Measurements from ENCODE around the gene PCDH17.
A peak's percentile ranks its signal among the peaks of the same experiment; 100 is the strongest.

The PCDH17 gene

DNA sequence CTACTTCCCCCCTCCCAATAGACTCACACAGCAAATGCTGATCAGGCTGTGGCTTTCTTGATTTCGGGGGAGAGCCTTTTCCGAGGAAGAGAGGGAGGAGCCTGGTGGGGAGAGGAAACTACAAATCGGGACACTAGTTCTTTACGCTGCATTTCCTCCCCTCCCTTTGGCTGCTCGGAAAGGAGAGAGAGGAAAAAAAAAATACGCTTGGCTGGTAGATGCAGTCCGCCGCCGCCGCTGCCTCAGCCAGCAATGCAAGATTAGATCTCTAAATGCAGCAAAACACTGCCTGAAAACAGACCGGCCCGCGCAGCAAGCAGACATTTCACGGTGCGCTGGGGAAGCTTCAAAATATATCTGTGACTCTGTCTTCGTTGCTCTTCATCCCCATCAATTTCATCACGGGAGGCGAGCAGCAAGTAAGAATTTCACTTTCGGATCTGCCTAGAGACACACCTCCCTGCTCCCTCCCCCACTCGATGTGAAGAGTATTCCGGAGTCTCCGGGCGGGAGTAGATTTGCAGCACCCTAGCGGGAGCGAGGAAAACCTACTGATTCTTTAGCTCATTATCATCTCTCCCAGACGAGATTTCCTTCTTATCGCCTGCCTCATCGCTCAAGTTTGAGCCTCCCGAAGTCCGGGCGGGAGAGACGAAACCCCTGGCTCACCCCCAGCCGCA, at the start of gene PCDH17:
Gene PCDH17, plus strand, starts transcription at position 149 of the 680 bp plus-strand sequence. CDS start 803 bp downstream, outside the sequence.
- DNase-seq = peak; percentile 76

- peak; percentile 58 for DNase-seq
Observed at GRCh38 chr13:57582032-57582431, 49.5 kb upstream of the PCDH17 start.

DNA sequence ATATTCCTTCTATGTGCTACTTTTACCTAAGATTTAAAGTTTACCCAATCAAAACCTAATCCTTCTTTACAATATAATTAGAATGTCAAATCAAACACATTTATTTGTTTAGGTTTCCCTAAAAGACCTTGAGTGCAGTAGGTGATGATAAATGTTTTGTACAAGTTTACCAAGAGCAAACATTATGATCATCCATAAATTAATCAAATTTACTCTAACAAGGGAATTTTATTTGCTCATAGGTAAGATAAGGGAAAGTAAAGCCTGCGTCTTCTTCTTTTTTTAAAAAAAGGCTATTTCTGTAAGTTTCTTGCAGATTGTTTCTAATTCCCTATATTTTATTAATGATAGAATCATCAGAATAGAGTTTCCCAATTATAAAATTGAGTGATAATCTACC, 48.0 kb upstream of the PCDH17 start:
- no peak for DNase-seq

DNA sequence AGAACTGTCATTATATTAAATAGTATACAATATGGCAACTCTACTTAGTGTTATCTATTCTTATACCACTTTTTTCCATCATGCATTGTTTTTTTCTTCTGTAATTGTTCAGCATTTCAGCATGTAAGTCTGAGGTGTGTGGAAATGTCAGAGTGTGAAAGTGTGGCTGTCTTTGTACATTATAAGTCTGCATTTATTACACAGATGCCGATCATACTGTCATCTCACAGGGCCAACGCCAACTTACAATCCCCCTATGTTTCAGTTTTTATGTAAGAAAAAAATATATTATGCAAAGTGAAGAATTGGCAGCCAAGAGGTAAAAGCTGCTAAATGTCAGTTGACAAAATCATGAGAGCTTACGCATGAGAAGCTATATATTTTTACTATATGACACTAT, 42.9 kb upstream of the PCDH17 start:
- no peak for DNase-seq

DNA sequence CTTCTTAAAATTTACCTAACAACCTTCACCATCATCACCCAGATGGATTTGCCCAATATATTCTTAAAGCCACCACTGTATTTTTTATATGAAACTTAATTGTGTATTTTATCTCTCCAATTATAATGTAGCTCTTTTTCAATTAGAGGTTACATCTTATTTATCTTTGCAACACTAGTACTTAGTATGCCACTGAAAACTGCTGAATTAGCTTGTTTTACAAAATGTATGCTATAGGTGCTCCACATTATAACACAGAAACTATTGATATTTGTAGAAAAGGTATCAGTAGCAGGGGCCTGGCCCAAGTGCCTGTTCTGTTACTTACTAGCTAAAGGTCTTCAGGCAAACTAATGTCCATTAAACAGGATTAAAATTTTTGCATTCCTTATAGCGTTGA, 35.8 kb upstream of the PCDH17 start:
- no peak for DNase-seq

DNA sequence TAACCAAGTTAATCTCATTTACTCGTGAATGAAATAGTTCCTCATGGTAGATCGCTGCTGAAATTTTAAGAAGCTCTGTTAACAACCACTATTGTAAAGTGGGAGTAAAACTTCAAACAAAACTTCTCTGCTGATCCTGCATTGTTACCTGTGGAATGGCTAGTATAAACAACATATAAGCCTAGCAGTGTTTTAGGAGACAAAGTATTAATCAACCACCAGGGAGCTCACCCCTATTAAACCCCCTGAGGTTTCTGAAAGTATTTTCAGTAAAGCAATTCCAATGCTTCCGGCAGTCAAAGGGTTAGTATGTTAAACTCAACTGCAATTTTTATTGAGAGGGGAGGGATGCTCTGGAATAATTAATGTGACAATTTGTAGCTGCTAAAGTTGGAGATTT, 30.0 kb upstream of the PCDH17 start:
- no peak for DNase-seq

DNA sequence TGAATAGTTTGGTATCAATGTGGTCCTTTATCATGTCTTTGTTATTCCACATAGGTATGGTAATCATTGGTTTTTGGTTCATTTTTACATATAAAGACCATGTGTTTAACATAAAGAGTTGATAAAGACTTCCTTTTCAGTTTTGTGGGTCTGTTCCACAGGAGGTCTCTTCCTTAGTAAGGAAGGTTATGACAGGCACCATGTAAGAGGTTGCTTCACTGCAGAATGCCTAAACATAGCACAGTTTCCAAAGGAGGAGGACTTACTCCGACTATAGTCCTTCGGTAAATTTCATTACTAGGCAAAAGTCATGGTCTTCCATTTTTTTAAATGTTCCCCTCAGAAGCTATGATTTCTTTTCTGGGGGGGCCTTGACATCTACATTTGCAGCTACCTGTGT, 27.1 kb upstream of the PCDH17 start:
- DNase-seq = no peak

DNA sequence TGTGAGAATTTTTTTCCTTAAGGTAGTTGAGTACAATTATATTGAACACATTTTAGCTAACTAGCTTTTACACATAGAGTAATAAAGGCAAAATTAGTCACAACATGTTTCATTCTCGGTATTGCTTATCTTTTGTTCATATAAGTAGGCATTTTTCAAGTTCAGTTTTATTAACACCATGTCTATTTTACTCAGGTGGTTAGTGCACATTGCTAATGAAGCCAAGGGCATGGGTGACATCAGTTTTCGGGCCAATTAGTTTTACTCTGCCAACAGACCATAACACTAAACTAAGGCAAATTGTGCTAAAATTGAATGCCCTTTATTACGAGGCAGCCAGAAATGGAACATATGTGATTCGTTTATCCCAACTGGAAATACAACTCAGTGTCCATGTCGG, 19.6 kb upstream of the PCDH17 start:
- DNase-seq = no peak

DNA sequence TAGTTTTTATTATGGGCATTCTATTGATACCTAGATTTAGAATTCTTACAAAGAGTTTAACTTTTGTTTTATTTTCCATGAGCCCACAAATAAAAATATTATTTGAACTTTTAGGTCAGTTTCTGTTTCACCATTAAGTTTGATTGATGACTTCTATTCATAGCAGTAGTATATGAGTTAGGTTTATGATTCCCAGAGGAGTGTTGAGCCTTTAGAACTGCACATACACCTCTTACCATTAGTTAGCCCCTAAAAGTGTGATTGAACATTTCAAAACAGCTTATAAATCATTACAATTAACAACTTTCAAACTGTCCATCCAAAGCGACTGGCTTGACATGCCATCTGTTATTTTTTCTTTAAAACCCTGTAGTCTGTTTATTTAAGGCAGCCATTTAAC, 19.0 kb upstream of the PCDH17 start:
- no peak for DNase-seq

DNA sequence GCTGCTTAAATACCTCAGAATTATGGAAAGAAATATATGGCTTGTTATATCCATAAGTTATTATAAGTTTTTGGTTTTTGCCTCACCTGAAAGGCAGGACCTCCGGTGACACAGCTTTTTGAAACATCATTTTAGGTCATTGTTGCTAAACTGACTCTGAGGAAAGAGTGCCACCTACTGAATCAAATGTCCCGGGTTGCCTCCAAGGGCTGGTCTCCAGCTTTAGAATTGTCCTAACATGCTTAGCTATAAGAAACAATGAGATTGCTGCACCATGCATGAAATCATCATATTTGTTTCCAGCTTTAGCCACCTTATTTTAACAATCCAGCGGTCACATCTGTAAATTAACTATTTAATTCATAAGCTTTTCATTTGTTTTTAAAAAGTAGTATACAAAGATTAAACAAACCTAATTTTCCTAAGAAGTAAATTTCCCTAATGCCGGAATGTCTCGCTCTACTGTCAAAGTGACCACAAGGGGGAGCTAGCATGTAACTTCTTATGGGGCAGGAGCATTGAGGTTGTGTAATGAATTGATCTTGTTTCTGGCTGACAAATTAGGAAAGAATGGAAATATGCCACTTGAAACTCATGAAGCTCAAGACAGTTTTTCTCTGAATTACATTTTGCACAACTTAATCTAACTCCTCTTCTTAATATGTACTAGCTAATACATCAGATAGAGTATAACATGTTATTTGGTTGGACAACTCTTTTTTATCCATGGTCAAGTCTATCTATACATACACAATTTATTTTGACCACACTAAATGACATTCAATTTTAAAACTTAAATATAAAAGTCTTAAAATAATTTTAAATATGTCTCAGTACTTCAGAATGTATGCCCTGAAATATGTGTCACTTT, 6.7 kb upstream of the PCDH17 start:
- DNase-seq = peak; percentile 74

DNA sequence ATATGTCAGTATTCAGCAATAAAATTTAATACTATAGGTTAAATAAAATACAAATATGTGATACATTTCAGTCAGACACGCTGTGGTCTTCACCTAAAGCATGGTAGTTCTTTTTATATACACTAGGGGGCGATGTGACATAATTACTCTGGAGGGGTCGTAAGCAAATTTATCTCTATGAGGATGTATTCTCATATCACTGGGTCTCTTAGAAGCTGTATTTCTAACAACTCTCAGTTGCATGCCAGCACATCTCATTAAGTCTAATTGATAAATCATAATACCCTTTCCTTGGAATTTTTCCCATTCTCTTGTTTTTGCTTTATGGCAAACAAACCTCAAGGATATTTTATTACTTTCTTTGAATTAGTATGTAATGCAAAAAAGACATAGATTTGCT, 3.9 kb upstream of the PCDH17 start:
- no peak for DNase-seq

DNA sequence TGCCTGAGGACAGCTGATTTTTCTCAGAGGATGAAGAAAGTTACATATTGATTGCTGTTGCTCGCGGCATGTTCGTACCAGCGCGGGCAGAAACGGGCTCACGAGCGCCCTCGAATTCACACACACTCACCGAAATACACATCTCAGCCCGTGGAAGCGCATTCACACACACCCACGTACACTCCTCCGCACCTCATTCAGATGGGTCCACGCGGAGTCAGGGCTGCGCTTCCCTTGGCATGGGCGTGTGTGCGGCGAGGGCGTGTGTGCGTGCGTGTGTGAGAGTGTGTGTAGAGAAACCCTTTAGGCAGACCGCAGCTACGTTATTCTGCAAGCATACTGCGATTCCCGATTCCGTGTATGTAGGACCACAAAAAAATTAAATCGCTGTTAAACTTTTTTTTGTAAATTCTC, 2.1 kb upstream of the PCDH17 start:
- no peak for DNase-seq

DNA sequence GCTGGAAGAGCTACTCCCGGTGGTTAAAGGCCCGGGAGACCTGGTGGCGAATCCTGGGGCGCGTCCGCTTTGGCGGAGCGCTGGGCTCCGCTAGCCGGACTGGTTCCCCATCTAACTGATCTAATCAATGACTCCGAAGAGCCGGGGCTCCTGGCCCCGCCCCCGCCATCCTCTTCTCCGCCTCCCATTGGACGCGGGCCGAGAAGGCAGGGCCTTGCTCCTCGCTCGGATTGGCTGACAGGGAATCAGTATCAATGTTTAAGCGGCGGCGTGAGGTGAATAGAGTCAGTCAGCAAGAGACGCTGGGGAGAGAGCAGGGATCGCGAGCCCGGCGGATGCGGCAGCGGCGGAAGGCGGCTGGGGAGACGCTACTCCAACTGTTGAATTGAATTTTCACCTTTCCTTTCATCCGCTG, 1.7 kb upstream of the PCDH17 start:
- DNase-seq = peak; percentile 99

DNA sequence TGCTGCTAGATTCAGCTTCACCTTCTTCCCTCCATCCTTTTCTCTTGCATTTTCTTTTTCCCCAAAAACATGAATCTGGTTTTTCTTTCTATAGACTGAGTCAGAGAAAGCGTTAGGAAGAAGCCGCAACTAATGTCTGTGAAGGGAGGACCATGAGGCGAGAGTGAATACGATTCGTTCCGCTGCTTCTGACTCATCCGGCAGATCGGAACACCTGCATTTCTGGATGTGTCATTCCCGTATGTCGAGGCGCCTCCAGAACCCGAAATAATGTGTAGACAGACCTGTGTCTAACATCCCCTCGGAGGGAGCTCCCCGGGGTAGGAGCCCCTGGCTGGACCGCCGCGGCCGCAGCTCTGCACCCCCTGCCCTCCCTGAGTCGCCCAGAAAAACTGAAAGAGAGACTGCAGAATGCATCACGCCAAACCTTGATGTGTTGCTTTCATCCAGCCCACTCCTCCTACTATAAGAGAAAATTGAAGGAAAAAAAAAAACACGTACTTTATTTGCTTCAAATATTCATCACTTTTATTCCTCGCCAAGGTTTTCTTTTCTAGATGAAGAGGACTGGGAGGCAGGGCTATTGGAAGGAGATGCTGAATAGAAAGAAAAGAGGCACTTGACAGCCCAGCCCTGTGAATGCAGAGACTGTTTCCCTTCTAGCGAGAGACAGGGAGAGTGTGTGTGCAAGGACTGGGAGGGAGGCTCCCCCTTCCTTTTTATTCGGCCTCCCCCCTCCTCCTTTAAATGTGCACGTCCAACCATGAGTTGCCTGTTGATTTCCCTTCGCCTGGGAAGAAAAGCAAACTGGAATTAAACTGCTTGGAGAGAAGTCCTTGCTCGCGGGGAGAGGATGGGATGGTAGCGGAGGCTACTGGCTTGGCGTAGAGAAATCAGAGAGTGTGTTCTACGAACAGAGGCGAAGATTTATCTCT, 616 bp upstream of the PCDH17 start:
- peak; percentile 64 for DNase-seq

DNA sequence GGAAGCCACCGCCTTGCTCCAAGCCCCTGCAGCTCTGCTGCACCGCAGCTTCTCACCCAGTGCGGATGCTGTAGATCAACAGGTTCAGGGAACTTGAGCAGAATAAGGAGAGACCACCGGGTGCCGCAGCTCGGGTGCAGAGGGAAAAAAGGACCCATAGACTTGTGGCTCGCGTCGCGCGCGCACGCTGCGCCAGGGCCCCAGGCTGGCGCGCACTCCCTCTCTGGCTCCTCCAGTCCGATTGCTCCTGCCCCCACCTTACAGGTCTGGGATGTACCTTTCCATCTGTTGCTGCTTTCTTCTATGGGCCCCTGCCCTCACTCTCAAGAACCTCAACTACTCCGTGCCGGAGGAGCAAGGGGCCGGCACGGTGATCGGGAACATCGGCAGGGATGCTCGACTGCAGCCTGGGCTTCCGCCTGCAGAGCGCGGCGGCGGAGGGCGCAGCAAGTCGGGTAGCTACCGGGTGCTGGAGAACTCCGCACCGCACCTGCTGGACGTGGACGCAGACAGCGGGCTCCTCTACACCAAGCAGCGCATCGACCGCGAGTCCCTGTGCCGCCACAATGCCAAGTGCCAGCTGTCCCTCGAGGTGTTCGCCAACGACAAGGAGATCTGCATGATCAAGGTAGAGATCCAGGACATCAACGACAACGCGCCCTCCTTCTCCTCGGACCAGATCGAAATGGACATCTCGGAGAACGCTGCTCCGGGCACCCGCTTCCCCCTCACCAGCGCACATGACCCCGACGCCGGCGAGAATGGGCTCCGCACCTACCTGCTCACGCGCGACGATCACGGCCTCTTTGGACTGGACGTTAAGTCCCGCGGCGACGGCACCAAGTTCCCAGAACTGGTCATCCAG, 964 bp downstream of the PCDH17 start:
- DNase-seq = peak; percentile 68

GRCh38 chr13:57633141-57633949, 1.8 kb downstream of the PCDH17 start:
- DNase-seq = peak; percentile 88

GRCh38 chr13:57633950-57634838, 2.6 kb downstream of the PCDH17 start:
- peak; percentile 71 for DNase-seq

- peak; percentile 55 for DNase-seq
Observed at GRCh38 chr13:57634839-57635165, 3.3 kb downstream of the PCDH17 start.

DNA sequence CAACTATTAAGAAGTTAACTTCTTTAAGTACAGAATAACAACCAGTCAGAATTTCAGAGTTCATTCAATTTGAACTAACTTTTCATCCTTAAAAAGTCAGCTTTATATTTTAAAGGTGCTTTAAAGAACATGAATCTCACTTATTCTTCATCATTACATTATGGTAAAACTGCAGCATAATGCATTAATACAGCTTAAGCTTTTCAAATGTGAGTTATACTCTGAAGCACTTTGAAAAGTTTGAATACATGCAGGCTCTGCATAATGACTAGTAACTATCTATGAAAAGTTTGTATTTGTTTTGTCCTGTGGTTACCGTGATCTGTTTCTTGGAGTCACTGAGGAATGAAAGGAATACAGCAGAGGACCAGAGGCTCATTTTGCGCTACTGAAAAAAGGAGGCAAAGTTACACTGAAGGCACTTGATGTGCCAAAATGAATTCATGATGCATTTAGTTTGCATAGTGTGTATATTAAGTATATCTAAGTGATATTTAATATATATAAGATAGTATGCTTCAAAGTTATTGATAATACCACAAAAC, 4.1 kb downstream of the PCDH17 start:
- no peak for DNase-seq

DNA sequence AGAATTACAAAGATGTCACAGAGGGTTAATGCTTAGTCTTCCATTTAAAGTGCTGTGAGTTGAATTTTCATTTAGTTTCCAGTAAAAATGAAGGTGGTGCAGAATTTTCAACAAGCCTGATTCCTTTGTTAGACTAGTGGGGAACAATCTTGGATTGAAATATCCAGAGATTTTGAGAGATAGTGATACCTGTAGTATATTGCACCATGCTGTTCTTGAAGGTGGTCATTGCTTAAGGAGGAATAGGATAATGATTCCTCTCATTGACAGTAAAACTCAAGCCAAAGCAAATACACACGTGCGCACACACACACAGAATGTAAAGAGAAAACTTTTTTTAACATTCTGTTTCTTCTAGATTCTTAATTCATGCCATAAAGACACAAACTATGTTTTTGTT, 5.3 kb downstream of the PCDH17 start:
- DNase-seq = no peak
